GM19324 (cell line): ENCODE results near the gene GPATCH3.
"Not testable (repeated sequence)": the region's sequence is repeated elsewhere in the genome, so short reads cannot be mapped to it uniquely, and the experiment has no call there.

Experiments used
- ATAC-seq: cut with Tn5 transposase; IDR thresholded peaks from one replicate; pipeline ENCODE4 v1.9.1; 2021; ENCODE audit warnings: mild to moderate bottlenecking, moderate library complexity; ENCODE audit not compliant: unreplicated experiment, low FRiP score

GPATCH3 gene

DNA sequence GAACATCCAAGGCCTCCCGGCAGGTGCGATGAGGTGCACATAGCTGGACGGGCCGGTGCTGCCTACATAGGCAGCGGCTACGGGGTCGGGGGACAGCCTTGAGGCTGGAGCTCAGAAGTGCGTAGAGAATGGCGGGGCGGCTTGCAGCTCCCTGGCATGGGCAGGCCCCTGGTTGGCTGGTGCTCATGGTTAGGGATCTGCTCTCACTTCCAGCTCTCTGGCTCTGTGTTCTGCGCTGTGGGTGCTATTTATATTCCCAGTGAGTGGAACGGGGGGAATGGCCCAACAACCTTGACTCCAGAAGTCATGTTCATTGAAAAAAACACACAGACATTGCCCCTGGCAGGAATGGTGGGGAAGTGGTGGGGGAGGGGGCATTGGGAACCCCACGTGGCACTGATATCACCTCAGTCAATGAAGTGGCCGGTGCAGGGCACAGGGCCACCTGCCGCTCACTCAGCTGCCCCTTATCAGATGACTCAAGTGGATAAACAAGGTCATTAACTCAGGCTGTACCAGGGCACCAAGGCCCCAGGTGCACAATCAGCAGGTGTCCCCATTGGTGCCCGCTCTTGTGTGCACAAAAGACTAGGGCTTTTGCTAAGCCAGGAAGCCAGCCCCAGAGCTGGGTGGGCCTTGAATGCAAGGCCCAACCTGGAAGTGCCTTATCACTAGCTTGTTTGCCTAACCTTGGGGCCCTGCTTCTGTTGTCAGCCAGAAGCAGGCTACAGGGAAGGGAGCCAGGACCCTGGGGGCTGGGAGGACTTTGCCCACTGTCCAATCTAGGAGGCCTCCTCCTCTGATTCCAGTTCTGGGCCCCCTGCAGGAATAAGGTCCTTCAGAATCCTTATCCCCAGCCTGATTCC, 13.7 kb upstream of the GPATCH3 start, which contains the start of gene NR0B2:
TSS of gene NR0B2 (minus strand) at position 222 of the 866 bp plus-strand sequence. CDS start at position 187, 35 bp downstream.
- ATAC-seq, result no peak

DNA sequence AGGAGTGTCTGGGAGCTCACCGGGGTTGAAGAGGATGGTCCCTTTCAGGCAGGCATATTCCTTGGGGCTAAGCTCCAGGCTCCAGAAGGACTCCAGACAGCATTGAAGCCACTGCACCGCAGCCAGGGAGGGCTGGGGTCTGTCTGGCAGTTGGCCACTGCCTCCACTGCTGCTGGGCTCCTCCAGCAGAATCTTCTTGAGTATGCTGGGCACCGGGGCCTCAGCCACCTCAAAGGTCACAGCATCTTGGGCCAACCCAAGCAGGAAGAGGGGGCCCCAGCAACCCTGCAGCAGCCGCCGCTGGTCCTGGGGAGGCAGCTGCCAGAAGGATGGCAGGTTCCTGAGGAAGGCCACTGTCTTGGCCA, 13.1 kb upstream of the GPATCH3 start:
- no peak for ATAC-seq

DNA sequence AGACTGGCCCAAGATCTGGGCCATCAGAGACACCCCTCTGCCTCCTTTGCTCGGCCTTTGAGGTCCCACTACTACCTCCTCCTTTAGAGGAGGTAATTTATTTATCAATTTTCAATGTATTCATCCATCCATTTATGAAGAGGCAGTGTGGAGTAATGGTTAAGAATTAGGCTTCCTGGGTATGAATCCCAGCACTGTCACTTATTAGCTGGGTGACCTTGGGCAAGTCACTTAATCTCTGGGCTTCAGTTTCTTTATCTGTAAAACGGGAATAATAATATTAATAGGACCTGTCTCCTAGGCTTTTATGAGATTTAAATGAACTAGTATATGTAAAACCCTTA, 11.9 kb upstream of the GPATCH3 start:
- no peak for ATAC-seq

DNA sequence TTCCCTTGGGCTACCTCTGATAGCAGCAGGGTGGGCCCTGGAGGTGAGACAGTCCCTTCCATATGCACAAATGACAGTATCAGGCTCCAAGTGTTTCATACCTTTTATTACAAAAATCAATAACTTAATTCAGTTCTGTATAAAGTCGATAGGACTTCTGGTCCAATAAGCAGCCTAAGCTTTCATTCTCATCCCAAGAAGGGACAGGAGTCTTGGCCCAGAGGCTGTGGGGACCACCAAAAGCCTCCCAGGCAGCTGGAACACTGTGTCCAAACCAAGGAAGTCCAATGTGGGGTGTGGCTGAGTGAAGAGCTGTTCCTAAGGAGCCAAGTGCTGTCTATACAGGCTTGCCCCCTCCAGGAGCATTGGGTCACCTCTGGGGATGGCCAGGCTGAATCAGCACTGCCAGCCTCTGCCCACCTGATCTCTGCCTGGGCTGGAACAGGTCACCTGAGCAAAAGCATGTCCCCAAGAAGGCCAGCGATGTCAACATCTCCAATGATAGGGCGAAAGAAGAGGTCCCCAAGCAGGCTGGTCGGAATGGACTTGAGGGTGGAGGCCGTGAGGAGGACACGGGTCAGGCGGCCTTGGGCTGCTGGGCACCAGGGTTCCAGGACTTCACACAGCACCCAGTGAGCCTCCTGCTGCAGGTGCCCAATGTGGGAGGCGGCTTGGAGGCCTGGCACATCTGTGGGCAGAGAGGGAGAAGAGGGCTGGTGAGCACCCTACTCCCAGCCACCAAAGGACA, 11.3 kb upstream of the GPATCH3 start:
- ATAC-seq, result no peak

DNA sequence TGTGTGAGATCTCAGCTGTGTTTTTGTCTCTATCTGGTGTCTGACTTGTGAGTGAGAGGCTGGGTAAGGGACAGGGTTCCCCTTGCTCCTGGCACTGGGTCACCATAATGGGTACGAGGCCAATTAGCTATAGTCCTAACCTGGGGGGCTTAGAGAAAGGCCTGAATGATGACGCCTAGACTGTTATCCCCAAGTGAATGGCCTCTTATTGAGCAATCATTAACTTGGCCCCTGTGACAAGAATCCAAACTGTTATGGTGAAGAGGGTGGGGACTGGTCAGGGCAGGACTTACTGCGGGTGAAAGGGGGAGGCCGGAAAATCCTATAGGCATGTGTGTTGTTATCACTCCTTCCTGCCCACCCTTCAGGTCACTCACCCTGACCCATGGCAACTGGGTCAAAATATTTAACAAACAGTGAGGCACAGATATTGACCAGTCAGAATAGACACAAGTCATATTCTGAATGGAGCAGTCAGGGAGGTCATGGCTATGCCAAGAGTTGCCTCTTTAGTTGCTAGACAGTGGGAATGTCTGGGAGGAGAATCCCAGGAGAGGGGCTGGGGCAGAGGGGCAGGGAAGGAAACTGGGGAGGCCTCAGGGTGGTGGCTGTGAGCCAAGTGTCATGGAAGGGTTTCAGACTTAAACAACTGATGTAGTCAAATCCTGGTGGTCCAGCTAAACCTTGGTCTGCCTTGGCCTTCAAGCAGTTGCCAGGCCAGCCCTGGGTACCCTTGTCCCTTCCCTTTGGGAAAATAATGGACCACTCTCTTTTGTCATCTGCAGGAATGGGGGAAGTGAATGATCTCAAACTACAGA, 10.3 kb upstream of the GPATCH3 start:
- no peak for ATAC-seq

DNA sequence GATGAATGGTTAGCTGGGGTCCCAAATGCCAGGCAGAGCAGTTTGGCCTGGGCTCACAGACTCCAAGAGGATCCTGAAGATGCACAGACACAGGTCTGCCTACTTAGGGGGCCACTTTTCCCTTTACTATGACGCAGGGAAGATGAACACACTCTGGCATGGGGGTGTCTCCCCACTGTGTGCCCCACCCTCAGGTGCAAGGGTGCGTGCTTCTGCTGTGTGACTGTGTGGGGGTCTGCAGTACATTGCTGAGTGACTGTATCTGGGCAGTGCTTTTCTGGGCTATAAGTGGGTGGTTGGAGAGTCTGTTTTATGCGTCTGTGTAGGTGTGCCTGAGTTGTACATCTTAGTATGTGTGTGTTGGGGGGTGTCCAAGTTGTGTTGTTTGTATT, 9.7 kb upstream of the GPATCH3 start:
- no peak for ATAC-seq

DNA sequence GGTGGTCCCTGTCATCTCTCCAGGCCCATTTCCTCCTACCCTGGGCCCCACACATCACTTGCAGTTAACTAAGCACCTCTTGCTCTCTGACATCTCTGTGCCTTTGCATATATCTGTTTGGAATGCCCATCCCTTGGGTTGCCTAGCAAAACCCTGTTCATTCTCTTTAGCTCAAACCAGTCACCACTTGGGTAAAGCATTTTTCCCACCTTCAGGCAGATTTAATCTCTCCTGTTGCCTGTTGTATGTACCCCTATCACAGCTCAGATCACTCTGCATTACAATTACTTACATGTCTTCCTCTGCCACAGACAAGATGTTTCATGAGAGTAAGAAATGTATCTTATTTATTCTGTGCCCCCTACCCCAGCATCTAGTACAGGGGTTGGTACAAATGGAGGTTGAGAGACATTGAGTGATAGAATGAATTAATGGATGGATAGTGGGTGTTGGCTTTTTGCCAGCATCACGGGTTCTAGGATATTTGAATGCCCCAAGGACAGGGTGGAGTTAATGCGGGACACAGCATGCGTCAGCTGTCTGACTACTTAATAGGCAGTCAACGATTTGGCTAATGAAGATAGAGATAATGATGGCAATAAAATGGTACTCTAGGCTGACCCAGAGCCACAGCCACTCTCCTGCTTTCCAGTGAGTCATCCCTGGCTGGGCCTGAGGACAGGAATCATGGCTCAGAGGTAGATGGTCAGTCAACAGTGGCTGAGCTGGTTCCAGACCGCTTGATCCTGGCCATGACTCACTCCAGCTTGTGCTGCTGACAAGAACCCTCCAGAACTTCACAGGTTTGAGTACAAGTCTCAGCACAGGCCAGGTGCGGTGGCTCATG, 7.0 kb upstream of the GPATCH3 start:
- no peak for ATAC-seq

DNA sequence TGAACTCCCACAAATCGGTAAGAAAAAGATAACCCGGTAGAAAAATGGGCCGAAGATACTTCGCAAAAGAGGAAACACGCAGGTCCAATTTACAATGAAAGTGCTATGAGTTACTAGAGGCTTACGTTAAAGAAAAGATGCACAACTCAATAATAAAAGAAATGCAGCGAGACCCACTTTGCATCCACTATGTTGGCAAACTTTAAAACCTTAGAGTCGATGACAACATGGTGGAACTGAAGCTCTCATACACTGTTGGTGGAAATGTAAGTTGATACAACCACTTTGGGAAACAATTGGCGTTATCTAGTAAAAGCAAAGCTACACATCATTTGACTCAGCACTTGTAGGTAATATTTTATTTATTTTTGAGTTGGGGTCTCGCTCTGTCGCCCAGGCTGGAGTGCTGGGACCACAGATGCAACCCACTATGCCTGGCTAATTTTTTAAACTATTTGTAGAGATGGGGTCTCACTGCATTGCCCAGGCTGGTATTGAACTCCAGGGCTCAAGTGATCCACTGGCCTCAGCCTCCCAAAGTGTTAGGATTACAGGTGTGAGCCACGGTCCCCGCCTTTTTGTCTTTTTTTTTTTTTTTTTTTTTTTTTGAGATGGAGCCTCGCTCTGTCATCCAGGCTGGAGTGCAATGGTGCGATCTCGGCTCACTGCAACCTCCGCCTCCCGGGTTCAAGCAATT, 696 bp upstream of the GPATCH3 start:
- no peak for ATAC-seq

DNA sequence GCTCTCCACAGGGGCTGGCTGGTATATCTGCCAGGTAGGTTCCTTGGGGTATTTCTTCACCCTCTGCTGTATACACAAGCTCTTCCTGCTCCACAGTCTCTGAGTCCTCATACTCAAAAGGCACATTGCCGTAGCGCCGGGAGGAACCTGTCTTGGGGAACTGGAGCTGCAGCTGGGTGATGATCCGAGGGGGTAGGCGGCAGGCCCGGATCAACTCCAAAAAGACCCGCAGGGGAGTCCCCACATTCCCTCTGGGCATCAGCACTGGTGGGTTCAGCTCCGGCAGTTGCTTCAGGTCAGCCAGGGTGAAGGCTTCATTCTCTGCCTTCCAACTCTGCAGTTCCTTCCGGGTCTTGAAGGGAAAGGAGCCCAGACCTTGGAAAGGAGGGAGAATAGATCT, 2.9 kb downstream of the GPATCH3 start:
- no peak for ATAC-seq

DNA sequence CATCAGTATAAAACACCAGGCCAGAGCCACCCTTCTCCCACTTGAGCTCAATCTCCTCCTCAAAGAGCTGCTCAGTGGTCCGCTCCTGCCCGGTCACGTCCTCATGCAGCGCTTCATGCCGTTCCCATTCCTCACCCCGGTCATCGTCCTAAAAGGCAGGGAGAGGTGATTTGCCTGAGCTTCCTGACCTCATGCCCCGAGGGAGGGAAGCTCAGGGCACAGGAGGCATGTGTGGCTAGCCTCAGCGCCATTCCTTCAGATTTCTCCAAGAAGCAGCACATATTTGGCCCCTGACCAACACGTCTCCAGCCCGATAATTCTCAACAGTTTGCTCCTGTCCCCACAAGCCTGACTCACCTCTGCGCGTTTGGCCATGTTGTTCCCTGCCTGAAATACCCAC, 6.0 kb downstream of the GPATCH3 start:
- ATAC-seq, result no peak

DNA sequence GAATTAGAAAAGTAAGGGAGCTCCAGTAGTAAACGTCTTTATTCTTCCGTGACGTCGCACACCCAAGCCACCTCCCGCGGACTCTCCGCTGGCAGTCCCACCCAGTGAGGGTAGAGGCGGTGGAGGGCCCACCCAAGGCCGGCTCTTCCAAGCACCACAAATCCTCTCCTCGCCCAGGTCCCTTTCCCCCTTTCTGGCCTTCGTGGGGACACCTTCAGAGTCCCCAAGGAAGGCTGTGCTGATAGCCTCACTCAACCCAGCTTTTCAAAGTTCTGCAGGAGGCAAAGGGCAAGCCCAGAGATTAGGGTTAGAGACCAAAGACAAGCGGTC, 9.8 kb downstream of the GPATCH3 start:
- peak; percentile 37 for ATAC-seq

DNA sequence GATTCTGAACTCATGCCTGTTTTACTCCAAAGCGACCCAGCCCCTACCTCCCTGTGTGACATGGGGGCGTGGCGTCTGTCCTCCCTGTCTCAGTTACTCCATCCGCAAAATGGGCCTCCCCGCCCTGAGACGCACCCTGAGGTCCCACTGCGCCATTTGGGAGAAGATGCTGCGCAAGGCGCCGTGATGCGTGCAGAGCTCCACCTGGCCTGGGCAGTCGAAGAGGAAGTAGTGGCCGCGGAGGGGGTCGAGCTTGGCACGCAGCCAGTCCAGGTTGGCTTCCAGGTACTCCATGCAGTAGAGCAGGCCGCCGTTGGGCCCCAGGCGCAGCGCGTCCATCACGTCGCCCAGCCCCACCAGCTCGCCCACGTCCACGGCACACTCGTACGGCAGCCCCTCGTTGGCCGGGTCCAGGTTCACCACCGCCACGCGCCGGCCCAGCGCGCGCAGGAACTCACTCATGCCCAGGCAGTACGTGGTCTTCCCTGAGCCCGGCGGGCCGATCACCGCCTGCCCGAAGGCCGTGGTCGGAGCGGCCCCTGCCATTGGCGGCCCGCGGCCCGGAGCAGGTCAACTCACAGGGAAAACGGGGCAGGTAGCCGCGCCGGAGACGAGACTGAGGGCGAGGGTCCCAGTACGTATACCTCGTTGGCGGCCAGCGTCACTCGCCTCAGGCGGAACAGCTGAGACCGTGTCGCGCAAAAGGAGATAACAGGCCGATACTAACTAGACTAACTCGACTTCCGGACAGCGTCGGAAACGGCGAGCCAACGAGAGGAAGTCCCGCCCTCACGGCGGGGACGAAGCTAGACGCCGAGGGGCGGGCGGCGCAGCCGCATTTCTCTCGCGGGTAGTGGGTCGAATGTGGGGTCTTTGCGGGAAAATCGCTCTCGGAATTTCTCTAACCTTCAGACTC, 10.5 kb downstream of the GPATCH3 start, which contains the start of gene GPN2:
TSS of gene GPN2 (minus strand) at position 733 of the 916 bp plus-strand sequence. CDS start at position 546, 187 bp downstream.
- peak; percentile 83 for ATAC-seq

DNA sequence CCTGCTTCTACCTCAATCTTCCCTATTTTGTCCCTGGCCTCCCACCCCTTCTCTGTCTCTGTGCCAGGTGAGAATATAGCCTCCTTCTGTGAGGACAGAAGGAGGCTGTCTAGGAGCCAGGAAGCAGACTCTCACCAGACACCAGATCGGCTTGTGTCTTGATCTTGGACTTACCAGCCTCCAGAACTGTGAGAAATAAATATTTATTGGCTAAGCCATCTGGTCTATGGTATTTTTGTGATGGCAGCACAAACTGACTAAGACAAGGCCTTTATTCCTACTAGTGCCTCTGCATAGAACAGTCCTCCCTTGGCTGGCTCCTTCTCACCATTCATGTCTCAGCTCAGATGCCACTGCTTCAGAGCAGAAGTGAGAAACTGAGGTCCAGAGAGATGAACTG, 12.0 kb downstream of the GPATCH3 start:
- no peak for ATAC-seq

DNA sequence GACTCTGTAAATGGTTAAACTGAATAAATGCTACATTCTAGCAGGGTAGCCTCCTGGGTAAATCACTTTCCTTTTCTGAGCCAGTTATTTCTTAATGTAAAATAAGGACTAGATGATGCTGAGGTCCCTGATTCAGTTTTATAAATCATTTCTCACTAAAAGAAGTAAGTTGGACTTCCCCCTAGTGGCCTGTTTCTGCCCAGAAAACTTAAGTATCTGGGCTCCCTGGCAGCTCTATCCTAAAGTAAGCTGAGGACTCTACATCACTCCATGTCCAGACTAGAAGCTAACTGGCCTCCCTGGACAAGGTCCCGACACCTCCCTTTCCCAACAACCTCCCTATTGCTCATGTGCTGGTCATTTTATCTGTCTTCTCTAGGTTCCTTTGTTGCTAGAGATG, 13.1 kb downstream of the GPATCH3 start:
- ATAC-seq, result no peak

DNA sequence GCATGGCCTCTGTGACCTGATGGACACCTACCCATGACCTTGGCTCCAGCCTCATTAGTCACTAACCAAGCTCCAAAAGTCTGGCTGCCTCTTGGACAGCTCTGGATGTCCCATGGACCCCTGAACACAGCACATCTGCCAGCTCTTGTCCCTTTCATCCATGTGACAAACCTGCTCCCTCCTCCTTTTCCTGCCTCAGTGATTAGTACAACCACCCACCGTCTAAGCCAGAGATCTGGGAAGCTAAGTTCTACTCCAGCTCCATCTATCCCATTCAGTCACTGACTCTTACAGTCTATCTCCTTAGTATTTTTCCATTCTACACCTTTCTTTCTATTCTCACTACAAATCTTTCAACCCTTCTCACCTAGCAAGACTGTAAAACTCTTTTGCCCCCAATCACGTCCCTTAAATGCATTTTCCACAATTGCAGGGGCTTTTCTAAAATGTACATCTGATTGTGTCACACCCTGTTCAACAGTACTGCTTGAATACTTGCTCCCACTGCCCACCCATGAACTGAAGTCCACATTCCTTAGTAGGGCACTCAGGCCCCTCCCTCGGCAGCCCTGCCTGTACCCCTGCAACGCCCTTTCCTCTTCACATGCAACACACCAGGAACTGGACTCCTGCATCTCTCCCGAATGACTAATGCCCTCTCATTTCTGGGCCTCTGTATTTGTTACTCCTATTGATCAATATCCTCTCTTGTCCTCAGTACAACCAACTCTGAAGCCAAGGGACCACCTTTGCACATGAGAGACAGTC, 17.4 kb downstream of the GPATCH3 start:
- ATAC-seq, result no peak

DNA sequence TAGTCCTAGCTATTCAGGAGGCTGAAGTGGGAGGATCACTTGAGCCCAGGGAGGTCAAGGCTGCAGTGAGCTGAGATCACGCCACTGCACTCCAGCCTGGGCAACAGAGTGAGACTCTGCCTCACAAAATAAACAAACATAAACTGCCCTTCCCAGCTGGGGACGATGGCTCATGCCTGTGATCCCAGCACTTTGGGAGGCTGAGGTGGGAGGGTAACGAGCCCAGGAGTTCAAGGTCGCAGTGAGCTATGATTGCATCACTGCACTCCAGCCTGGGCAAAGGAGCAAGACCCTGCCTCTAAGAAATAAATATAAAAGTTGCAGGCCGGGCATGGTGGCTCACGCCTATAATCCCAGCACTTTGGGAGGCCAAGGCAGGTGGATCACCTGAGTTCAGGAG, 18.7 kb downstream of the GPATCH3 start:
- ATAC-seq, result not testable (repeated sequence)

DNA sequence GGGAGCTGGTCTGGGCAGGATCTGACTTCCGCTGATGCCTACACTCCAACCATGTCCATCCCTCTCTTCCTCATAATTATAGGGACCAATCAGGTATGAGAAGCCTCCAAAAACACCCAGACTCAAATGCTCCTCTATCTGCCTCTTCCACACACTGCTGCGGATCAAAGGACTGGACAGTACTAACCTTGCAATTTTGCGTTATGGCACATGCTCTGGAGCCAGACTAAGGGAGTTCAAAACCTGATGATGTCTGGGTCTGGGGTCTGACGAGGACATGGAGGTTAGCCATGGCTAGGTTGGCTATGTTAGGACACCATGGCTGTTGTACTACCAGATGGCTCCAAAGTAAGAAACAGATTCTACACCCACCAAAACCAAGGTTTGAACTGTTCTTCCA, 20.5 kb downstream of the GPATCH3 start:
- no peak for ATAC-seq

DNA sequence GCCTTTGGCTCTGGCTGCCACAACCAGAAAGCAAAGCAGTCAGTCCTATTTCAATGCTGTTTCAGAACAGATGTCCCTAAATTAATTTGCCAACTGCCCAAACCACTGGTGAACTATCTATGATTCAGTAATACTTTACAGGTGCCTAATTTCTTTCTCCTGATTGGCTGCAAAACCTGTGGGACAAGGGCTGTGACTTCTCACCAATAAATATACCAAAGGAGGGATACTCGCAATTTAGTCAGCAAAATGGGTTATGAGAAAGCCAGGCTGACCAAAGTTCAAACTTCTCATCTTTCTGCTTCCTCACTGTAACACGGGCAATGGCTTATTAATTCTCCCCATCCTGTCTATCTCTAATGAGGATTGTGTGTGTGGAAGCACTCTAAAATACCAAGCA, 22.9 kb downstream of the GPATCH3 start:
- ATAC-seq, result no peak
